Measurements from ENCODE around the gene TCF4.

The TCF4 gene

DNA sequence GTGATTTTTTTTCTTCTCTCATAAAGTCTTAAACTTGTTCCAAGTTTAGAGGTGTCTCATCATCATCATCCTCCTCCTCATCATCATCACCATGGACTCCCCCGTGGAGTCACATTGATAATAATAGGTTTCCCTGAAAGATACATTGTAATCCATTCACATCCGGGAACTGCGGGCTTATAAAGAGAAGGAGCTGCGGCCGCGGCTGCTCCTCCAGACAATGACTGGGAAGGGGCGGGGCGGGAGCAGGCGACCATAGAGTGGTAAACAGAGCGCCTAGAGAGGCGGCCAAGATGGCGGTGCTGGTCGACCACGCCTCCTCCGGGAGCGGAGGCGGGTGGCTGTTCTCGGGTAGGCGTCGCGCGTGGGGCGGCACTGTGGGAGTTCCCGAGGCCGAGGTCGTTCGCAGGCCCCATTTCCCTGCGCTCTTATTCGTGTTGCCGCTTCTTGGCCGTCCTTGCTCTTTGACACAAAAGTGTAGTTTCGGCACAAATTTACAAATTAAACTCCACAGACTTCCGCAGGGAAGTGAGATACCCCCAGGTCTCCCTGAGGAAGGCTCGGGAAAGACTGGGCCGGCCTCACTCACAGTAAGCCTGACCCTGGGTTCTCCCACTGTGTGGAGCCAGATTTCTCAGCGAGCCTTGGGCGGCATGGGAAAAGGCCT is 1.8 kb upstream of the TCF4 start (continued):
- TF ChIP-seq, protein P1, sequence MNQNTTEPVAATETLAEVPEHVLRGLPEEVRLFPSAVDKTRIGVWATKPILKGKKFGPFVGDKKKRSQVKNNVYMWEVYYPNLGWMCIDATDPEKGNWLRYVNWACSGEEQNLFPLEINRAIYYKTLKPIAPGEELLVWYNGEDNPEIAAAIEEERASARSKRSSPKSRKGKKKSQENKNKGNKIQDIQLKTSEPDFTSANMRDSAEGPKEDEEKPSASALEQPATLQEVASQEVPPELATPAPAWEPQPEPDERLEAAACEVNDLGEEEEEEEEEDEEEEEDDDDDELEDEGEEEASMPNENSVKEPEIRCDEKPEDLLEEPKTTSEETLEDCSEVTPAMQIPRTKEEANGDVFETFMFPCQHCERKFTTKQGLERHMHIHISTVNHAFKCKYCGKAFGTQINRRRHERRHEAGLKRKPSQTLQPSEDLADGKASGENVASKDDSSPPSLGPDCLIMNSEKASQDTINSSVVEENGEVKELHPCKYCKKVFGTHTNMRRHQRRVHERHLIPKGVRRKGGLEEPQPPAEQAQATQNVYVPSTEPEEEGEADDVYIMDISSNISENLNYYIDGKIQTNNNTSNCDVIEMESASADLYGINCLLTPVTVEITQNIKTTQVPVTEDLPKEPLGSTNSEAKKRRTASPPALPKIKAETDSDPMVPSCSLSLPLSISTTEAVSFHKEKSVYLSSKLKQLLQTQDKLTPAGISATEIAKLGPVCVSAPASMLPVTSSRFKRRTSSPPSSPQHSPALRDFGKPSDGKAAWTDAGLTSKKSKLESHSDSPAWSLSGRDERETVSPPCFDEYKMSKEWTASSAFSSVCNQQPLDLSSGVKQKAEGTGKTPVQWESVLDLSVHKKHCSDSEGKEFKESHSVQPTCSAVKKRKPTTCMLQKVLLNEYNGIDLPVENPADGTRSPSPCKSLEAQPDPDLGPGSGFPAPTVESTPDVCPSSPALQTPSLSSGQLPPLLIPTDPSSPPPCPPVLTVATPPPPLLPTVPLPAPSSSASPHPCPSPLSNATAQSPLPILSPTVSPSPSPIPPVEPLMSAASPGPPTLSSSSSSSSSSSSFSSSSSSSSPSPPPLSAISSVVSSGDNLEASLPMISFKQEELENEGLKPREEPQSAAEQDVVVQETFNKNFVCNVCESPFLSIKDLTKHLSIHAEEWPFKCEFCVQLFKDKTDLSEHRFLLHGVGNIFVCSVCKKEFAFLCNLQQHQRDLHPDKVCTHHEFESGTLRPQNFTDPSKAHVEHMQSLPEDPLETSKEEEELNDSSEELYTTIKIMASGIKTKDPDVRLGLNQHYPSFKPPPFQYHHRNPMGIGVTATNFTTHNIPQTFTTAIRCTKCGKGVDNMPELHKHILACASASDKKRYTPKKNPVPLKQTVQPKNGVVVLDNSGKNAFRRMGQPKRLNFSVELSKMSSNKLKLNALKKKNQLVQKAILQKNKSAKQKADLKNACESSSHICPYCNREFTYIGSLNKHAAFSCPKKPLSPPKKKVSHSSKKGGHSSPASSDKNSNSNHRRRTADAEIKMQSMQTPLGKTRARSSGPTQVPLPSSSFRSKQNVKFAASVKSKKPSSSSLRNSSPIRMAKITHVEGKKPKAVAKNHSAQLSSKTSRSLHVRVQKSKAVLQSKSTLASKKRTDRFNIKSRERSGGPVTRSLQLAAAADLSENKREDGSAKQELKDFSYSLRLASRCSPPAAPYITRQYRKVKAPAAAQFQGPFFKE (tag by site-specific recombination; IDR thresholded peaks at IDR 0.05; ENCODE audit: borderline replicate concordance): no peak
- peak; percentile 99 for TF ChIP-seq KLF9 (tag by site-specific recombination; IDR thresholded peaks at IDR 0.05; ENCODE audit: low read depth)
- no peak for TF ChIP-seq ZNF416 (tag by site-specific recombination; IDR thresholded peaks at IDR 0.05)
- TF ChIP-seq GLIS2 (tag by site-specific recombination; IDR thresholded peaks at IDR 0.05): peak; percentile 80
- no peak for TF ChIP-seq ZNF664 (tag by site-specific recombination; IDR thresholded peaks at IDR 0.05)
- no peak for TF ChIP-seq BCL11A (tag by site-specific recombination; IDR thresholded peaks at IDR 0.05; ENCODE audit: low read depth)
- no peak for TF ChIP-seq SETDB1 (IDR thresholded peaks at IDR 0.05; ENCODE audit: insufficient read length, low read length)
- TF ChIP-seq, protein P2, sequence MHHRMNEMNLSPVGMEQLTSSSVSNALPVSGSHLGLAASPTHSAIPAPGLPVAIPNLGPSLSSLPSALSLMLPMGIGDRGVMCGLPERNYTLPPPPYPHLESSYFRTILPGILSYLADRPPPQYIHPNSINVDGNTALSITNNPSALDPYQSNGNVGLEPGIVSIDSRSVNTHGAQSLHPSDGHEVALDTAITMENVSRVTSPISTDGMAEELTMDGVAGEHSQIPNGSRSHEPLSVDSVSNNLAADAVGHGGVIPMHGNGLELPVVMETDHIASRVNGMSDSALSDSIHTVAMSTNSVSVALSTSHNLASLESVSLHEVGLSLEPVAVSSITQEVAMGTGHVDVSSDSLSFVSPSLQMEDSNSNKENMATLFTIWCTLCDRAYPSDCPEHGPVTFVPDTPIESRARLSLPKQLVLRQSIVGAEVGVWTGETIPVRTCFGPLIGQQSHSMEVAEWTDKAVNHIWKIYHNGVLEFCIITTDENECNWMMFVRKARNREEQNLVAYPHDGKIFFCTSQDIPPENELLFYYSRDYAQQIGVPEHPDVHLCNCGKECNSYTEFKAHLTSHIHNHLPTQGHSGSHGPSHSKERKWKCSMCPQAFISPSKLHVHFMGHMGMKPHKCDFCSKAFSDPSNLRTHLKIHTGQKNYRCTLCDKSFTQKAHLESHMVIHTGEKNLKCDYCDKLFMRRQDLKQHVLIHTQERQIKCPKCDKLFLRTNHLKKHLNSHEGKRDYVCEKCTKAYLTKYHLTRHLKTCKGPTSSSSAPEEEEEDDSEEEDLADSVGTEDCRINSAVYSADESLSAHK (tag by site-specific recombination; IDR thresholded peaks at IDR 0.05): peak; percentile 46; the same call in 1 of the 2 replicates
- TF ChIP-seq ZNF530 (tag by site-specific recombination; IDR thresholded peaks at IDR 0.05; ENCODE audit: low read depth): no peak
- no peak for TF ChIP-seq ZNF112 (tag by site-specific recombination; IDR thresholded peaks at IDR 0.05)
- TF ChIP-seq, protein P3, sequence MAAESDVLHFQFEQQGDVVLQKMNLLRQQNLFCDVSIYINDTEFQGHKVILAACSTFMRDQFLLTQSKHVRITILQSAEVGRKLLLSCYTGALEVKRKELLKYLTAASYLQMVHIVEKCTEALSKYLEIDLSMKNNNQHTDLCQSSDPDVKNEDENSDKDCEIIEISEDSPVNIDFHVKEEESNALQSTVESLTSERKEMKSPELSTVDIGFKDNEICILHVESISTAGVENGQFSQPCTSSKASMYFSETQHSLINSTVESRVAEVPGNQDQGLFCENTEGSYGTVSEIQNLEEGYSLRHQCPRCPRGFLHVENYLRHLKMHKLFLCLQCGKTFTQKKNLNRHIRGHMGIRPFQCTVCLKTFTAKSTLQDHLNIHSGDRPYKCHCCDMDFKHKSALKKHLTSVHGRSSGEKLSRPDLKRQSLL (tag by site-specific recombination; IDR thresholded peaks at IDR 0.05): no peak
- TF ChIP-seq PRDM1 (tag by site-specific recombination; IDR thresholded peaks at IDR 0.05): no peak
- TF ChIP-seq ZNF169 (tag by site-specific recombination; IDR thresholded peaks at IDR 0.05): no peak
- TF ChIP-seq ZNF555 (tag by site-specific recombination; conservative IDR thresholded peaks at IDR 0.05): no peak
- peak; percentile 92 for TF ChIP-seq KLF8 (tag by site-specific recombination; IDR thresholded peaks at IDR 0.05)
- peak; percentile 81 for TF ChIP-seq ZNF610 (tag by site-specific recombination; IDR thresholded peaks at IDR 0.05; ENCODE audit: borderline replicate concordance)
- TF ChIP-seq YY2 (tag by site-specific recombination; IDR thresholded peaks at IDR 0.05): peak; percentile 90
- TF ChIP-seq, protein P4, sequence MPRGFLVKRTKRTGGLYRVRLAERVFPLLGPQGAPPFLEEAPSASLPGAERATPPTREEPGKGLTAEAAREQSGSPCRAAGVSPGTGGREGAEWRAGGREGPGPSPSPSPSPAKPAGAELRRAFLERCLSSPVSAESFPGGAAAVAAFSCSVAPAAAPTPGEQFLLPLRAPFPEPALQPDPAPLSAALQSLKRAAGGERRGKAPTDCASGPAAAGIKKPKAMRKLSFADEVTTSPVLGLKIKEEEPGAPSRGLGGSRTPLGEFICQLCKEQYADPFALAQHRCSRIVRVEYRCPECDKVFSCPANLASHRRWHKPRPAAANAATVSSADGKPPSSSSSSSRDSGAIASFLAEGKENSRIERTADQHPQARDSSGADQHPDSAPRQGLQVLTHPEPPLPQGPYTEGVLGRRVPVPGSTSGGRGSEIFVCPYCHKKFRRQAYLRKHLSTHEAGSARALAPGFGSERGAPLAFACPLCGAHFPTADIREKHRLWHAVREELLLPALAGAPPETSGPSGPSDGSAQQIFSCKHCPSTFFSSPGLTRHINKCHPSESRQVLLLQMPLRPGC (tag by site-specific recombination; IDR thresholded peaks at IDR 0.05): peak; percentile 66
- 0 out of 2 replicates have a peak, but pooled peaks have one; percentile 23 for TF ChIP-seq ZFP69B (tag by site-specific recombination; IDR thresholded peaks at IDR 0.05)
- TF ChIP-seq, protein P5, sequence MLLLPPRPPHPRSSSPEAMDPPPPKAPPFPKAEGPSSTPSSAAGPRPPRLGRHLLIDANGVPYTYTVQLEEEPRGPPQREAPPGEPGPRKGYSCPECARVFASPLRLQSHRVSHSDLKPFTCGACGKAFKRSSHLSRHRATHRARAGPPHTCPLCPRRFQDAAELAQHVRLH (tag by site-specific recombination; IDR thresholded peaks at IDR 0.05): peak; percentile 91
- TF ChIP-seq MYNN (tag by site-specific recombination; IDR thresholded peaks at IDR 0.05; ENCODE audit: borderline replicate concordance): no peak
- no peak for TF ChIP-seq ZNF585B (tag by site-specific recombination; IDR thresholded peaks at IDR 0.05)
- no peak for TF ChIP-seq ZNF677 (tag by site-specific recombination; IDR thresholded peaks at IDR 0.05)
- TF ChIP-seq ZNF248 (tag by site-specific recombination; IDR thresholded peaks at IDR 0.05): no peak
- no peak for TF ChIP-seq SCRT1 (tag by site-specific recombination; IDR thresholded peaks at IDR 0.05; ENCODE audit: borderline replicate concordance)
- TF ChIP-seq ZNF335 (tag by site-specific recombination; conservative IDR thresholded peaks at IDR 0.05): peak; percentile 88
- TF ChIP-seq ZBTB8A (tag by site-specific recombination; IDR thresholded peaks at IDR 0.05): peak; percentile 56
- no peak for TF ChIP-seq ZNF266 (tag by site-specific recombination; IDR thresholded peaks at IDR 0.05; ENCODE audit: low read depth)
